RWPE2 (cell line): Measurements from ENCODE around the gene ASIC2.

Experiments used
- ATAC-seq: fragments of 200-7000 bp; cut with Tn5 transposase; 3 replicates; pipeline ENCODE4 v1.9.1; 2021; ENCODE audit warnings: low read depth
- DNase-seq: peaks from one replicate; pipeline ENCODE4 v3.0.0-alpha.2; 2020; ENCODE audit warnings: low spot score
- H3K27ac ChIP-seq: fragments of 450-650 bp; 2 replicates; pipeline ENCODE4 v1.5.1; 2017; ENCODE audit warnings: mild to moderate bottlenecking; ENCODE audit not compliant: poor library complexity, severe bottlenecking
- H3K27me3 ChIP-seq: fragments of 250-450 bp; sonication (Bioruptor Pico); 2 replicates; pipeline ENCODE4 v1.5.1; 2021; ENCODE audit warnings: mild to moderate bottlenecking, moderate library complexity; ENCODE audit not compliant: insufficient read depth, poor library complexity, severe bottlenecking
- H3K36me3 ChIP-seq: fragments of 250-450 bp; sonication (Bioruptor Pico); 2 replicates; pipeline ENCODE4 v1.5.1; 2020; ENCODE audit warnings: low read depth, mild to moderate bottlenecking, moderate library complexity
- H3K4me1 ChIP-seq: fragments of 250-450 bp; sonication (Bioruptor Pico); 2 replicates; pipeline ENCODE4 v1.5.1; 2021; ENCODE audit warnings: mild to moderate bottlenecking, moderate library complexity; ENCODE audit not compliant: insufficient read depth, poor library complexity, severe bottlenecking
- H3K4me3 ChIP-seq: fragments of 250-450 bp; sonication (Bioruptor Pico); 2 replicates; pipeline ENCODE4 v1.5.1; 2021; ENCODE audit warnings: mild to moderate bottlenecking, moderate library complexity; ENCODE audit not compliant: severe bottlenecking
- H3K9me3 ChIP-seq: fragments of 250-450 bp; sonication (Bioruptor Pico); 2 replicates; pipeline ENCODE4 v1.5.1; 2021; ENCODE audit warnings: mild to moderate bottlenecking, moderate library complexity; ENCODE audit not compliant: severe bottlenecking
- TF ChIP-seq, protein P1 (sequence below): fragments of 450-650 bp; IDR thresholded peaks from one replicate; pipeline ENCODE4 v1.5.1; 2017; ENCODE audit warnings: mild to moderate bottlenecking, moderate library complexity; ENCODE audit not compliant: poor library complexity, severe bottlenecking

The ASIC2 gene

DNA sequence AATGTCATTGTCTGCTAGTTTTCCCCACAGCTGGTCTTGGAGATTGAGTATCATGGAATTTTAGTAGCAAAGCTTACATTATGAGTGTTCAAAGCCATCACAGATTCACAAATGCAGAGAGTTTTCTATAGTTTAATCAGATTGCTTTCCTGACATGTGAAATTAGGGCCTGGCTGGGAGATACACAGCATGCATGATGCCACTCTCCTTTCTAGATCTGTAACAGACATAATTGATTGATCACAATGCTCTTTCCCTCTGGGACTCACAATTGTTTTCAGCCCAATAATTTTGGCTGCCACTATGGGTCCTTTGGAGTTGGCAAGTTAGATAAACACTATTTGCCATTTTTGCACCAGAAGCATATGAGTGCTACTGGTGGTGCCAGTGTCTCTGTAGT lies 168.9 kb downstream of the ASIC2 start:
- TF ChIP-seq, protein P1, sequence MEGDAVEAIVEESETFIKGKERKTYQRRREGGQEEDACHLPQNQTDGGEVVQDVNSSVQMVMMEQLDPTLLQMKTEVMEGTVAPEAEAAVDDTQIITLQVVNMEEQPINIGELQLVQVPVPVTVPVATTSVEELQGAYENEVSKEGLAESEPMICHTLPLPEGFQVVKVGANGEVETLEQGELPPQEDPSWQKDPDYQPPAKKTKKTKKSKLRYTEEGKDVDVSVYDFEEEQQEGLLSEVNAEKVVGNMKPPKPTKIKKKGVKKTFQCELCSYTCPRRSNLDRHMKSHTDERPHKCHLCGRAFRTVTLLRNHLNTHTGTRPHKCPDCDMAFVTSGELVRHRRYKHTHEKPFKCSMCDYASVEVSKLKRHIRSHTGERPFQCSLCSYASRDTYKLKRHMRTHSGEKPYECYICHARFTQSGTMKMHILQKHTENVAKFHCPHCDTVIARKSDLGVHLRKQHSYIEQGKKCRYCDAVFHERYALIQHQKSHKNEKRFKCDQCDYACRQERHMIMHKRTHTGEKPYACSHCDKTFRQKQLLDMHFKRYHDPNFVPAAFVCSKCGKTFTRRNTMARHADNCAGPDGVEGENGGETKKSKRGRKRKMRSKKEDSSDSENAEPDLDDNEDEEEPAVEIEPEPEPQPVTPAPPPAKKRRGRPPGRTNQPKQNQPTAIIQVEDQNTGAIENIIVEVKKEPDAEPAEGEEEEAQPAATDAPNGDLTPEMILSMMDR = no peak
- DNase-seq (no peak), ATAC-seq (no peak)
- H3K4me3 ChIP-seq = no peak overlapping the region
- no peaks in the 10 kb centered on the region for H3K9me3 ChIP-seq
- no peaks in the 10 kb centered on the region for H3K36me3 ChIP-seq
- no peak overlapping the region for H3K27ac ChIP-seq
- H3K4me1 ChIP-seq = peaks cover 33% of the 10 kb centered on the region
- H3K27me3 ChIP-seq = no peaks in the 10 kb centered on the region

DNA sequence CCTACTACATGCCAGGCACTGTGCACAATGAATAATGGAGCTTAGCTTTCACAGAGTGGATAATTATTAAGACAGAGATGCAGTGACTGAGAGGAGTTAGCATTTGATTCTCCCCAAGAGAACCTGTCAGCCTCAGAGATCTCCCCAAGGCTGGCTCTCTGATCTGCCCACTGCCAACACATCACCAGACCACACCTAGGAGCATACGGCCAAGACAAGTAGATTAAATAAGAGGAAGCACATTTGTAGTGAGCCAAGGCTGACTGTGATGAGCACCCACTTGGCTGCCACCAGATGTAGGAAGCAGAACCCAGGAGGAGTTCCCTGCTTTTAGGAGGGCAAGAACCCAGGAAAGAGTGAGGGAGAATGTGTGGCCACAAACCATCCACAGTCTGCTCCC lies 171.3 kb downstream of the ASIC2 start:
- H3K36me3 ChIP-seq = no peaks in the 10 kb centered on the region
- H3K4me3 ChIP-seq = no peak overlapping the region
- H3K27ac ChIP-seq = no peak overlapping the region
- peaks cover 18% of the 10 kb centered on the region for H3K4me1 ChIP-seq
- TF ChIP-seq, protein P1 = no peak
- H3K27me3 ChIP-seq = no peaks in the 10 kb centered on the region
- DNase-seq (no peak), ATAC-seq (no peak)
- no peaks in the 10 kb centered on the region for H3K9me3 ChIP-seq

DNA sequence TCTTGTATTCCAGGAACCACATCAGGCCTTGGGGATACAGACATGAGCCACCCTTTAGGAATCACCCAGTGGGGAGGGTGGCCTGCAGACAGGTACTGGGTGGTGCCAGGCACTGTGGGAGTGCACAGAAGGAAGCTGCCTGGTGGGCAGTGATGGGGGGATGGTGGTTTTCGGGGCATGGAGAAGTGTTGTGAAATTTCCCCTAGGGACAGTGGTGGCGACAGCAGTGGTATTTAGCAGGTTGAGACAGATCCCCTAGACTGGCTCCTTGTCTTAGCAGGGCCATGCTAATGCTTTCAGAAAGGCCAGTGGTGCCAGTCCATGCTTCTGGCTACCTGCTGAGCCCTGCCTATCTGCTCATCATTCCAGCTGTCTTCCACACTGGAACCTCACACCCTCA lies 171.8 kb downstream of the ASIC2 start:
- Histone ChIP-seq H3K4me1 (peaks cover 18% of the 10 kb centered on the region), H3K9me3 (no peaks in the 10 kb centered on the region), H3K27ac (no peak overlapping the region), H3K36me3 (no peaks in the 10 kb centered on the region), H3K4me3 (no peak overlapping the region), H3K27me3 (no peaks in the 10 kb centered on the region)
- no peak for DNase-seq
- TF ChIP-seq, protein P1 = no peak
- ATAC-seq = peak; percentile 37; the same call in 2 of the 3 replicates

DNA sequence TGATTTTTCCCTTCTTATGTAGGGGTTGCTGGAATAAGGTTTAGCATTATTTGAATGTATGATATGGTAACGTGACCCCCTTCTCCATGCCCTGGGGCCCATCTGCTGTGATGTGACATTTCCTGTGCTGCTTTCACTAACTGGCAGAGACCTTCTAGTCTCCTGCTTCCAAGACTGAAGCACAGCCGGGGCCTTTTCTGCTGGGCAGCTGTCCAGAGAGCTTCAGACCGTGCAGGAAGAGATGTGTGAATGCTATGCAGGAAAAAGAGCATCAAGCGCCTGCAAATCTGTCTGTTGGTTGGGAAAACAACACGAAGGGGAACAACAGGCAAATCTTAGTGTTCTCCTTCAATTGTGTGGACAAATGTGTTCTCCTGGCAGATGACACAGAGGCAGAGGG lies 173.0 kb downstream of the ASIC2 start:
- Histone ChIP-seq H3K27me3 (no peaks in the 10 kb centered on the region), H3K4me3 (no peak overlapping the region), H3K27ac (no peak overlapping the region), H3K4me1 (peaks cover 12% of the 10 kb centered on the region), H3K9me3 (no peaks in the 10 kb centered on the region), H3K36me3 (no peaks in the 10 kb centered on the region)
- ATAC-seq (no peak), DNase-seq (no peak)
- TF ChIP-seq, protein P1 = no peak

DNA sequence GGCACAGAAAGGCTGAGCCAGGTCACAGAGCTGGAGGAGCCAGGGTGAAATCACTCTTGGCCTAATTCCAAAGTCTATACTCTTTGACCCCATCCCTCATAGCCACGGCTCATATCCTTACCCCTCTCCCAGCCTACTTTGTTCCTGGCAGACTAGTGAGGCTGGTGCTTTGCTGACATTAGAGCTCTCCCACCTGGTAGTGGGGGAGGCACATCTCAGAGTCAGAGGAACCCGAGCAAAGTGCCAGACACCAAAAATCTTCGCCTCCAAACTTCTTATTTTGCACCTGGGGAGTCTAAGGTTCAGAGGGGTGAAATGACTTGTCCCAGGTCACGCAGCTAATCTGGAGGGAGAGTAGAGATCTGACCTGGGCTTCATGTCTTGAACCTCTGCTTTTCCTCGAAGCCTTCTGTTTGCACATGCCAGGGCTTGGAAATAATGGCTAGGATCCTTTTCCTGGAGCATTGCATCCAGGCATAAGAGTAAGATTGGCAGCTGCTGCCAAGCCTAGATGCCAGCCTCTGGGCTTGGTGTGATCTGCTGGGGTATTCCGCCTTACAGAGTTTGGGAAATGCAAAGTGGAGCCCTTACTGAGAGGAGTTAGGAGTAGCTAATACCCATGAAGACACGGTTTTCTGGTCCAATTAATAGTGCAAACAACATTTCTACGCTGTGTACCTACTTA lies 174.6 kb downstream of the ASIC2 start:
- TF ChIP-seq, protein P1 = no peak
- no peaks in the 10 kb centered on the region for H3K27me3 ChIP-seq
- no peaks in the 10 kb centered on the region for H3K36me3 ChIP-seq
- no peak overlapping the region for H3K27ac ChIP-seq
- ATAC-seq = no peak
- H3K4me1 ChIP-seq = peaks cover 7% of the 10 kb centered on the region
- no peak for DNase-seq
- H3K4me3 ChIP-seq = no peak overlapping the region
- no peaks in the 10 kb centered on the region for H3K9me3 ChIP-seq
